ENCODE measurements around the gene C2orf92. TPM values are rescaled to one million over a fixed set of nuclear protein-coding genes. Genes with fewer than 3 reads are reported as not detected.

Gene C2orf92
- total and polyA plus RNA-seq, 4 donors, result 9.2 to 23.2 (median 13.7) TPM

- 92% methylated on average over 5 of the region's 7 CpGs for WGBS (ENCODE audit: insufficient coverage)
- peaks cover 6% of the 10 kb centered on the region for H3K4me1 ChIP-seq (ENCODE audit: control insufficient read depth, insufficient read depth, low read length)
Measured at GRCh38 chr2:97727296-97727695, 57.8 kb downstream of the C2orf92 start.

GRCh38 chr2:97728091-97728731, 58.7 kb downstream of the C2orf92 start:
- H3K27ac ChIP-seq (ENCODE audit: low read depth, low read length), result no peak overlapping the region

More at GRCh38 chr2:97727296-97727695, 57.8 kb downstream of the C2orf92 start:
- Histone ChIP-seq H3K27me3 (ENCODE audit: control insufficient read depth, insufficient read depth, low read length) (peaks cover 17% of the 10 kb centered on the region), H3K27ac (ENCODE audit: low read depth, low read length) (no peak overlapping the region), H3K4me3 (ENCODE audit: low read depth, low read length) (no peak overlapping the region), H3K36me3 (ENCODE audit: control insufficient read depth, insufficient read depth, low read length) (no peaks in the 10 kb centered on the region), H3K9me3 (ENCODE audit: control insufficient read depth, insufficient read depth, low read length) (no peaks in the 10 kb centered on the region)
- DNase-seq (ENCODE audit: low read depth in 4 of 6, low spot score in 6 of 6), result no peak

GRCh38 chr2:97730245-97730644, 60.7 kb downstream of the C2orf92 start:
- Histone ChIP-seq H3K27me3 (ENCODE audit: control insufficient read depth, insufficient read depth, low read length) (no peaks in the 10 kb centered on the region), H3K9me3 (ENCODE audit: control insufficient read depth, insufficient read depth, low read length) (no peaks in the 10 kb centered on the region), H3K36me3 (ENCODE audit: control insufficient read depth, insufficient read depth, low read length) (no peaks in the 10 kb centered on the region), H3K4me1 (ENCODE audit: control insufficient read depth, insufficient read depth, low read length) (no peaks in the 10 kb centered on the region), H3K27ac (ENCODE audit: low read depth, low read length) (no peak overlapping the region), H3K4me3 (ENCODE audit: low read depth, low read length) (no peak overlapping the region)
- DNase-seq (ENCODE audit: low read depth in 4 of 6, low spot score in 6 of 6), result no peak
- WGBS (ENCODE audit: insufficient coverage), result no CpG with 5 or more reads among the region's 1 CpG

More at GRCh38 chr2:97728091-97728731, 58.7 kb downstream of the C2orf92 start:
- H3K9me3 ChIP-seq (ENCODE audit: control insufficient read depth, insufficient read depth, low read length), result no peaks in the 10 kb centered on the region
- H3K27me3 ChIP-seq (ENCODE audit: control insufficient read depth, insufficient read depth, low read length), result peaks cover 16% of the 10 kb centered on the region
- no peaks in the 10 kb centered on the region for H3K36me3 ChIP-seq (ENCODE audit: control insufficient read depth, insufficient read depth, low read length)
- DNase-seq (ENCODE audit: low read depth in 4 of 6, low spot score in 6 of 6), result peak in 2 of 6 donors; percentile 25 to 31
- H3K4me1 ChIP-seq (ENCODE audit: control insufficient read depth, insufficient read depth, low read length), result peaks cover 6% of the 10 kb centered on the region
- no peak overlapping the region for H3K4me3 ChIP-seq (ENCODE audit: low read depth, low read length)
- WGBS (ENCODE audit: insufficient coverage), result 61% methylated on average over 12 of the region's 12 CpGs

GRCh38 chr2:97731274-97732020, 61.9 kb downstream of the C2orf92 start:
- Histone ChIP-seq H3K9me3 (ENCODE audit: control insufficient read depth, insufficient read depth, low read length) (no peaks in the 10 kb centered on the region), H3K36me3 (ENCODE audit: control insufficient read depth, insufficient read depth, low read length) (no peaks in the 10 kb centered on the region), H3K27me3 (ENCODE audit: control insufficient read depth, insufficient read depth, low read length) (no peaks in the 10 kb centered on the region), H3K4me1 (ENCODE audit: control insufficient read depth, insufficient read depth, low read length) (no peaks in the 10 kb centered on the region), H3K27ac (ENCODE audit: low read depth, low read length) (no peak overlapping the region), H3K4me3 (ENCODE audit: low read depth, low read length) (no peak overlapping the region)
- DNase-seq (ENCODE audit: low read depth in 4 of 6, low spot score in 6 of 6), result no peak
- 86% methylated on average over 6 of the region's 12 CpGs for WGBS (ENCODE audit: insufficient coverage)

DNA sequence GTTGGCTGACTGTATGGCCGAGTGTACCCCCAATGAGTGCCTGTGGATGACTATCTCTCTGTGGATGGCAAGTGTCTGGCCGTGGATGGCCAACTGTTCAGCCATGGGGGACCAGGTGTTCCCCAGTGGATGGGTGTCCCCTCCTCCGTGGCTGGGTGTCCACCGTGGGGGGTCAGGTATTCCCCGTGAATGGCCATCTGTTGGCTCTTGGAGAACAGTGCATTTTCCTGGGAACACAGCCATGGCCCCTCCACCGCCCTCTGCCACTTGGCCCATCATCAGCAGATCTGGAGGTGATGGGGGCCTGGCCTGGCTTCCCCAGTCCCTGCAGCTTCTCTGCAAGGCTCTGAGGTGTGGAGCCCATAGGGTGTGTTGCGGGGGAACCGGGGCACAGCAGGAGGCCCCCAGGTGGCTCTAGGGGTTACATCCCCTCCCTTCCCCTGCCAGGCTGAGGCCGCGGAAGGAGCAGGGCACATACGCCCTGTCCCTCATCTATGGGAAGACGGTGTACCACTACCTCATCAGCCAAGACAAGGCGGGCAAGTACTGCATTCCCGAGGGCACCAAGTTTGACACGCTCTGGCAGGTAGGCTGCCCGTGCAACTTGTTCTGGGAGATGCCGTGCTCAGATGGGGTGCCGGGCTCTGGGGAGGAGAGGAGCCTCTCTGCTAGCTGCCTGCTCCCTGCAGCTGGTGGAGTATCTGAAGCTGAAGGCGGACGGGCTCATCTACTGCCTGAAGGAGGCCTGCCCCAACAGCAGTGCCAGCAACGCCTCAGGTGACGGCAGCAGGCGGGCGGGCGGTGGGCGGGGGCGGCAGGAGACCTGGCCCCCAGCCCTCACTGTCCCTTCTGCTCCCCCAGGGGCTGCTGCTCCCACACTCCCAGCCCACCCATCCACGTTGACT, 63.2 kb downstream of the C2orf92 start:
- WGBS (ENCODE audit: insufficient coverage), result 94% methylated on average over 21 of the region's 28 CpGs
- DNase-seq (ENCODE audit: low read depth in 4 of 6, low spot score in 6 of 6), result no peak
- Histone ChIP-seq H3K36me3 (ENCODE audit: control insufficient read depth, insufficient read depth, low read length) (no peaks in the 10 kb centered on the region), H3K9me3 (ENCODE audit: control insufficient read depth, insufficient read depth, low read length) (no peaks in the 10 kb centered on the region), H3K4me1 (ENCODE audit: control insufficient read depth, insufficient read depth, low read length) (no peaks in the 10 kb centered on the region), H3K4me3 (ENCODE audit: low read depth, low read length) (no peak overlapping the region), H3K27me3 (ENCODE audit: control insufficient read depth, insufficient read depth, low read length) (no peaks in the 10 kb centered on the region), H3K27ac (ENCODE audit: low read depth, low read length) (no peak overlapping the region)

GRCh38 chr2:97733341-97734035, 64.0 kb downstream of the C2orf92 start:
- no peak overlapping the region for H3K27ac ChIP-seq (ENCODE audit: low read depth, low read length)
- no peak for DNase-seq (ENCODE audit: low read depth in 4 of 6, low spot score in 6 of 6)
- 91% methylated on average over 19 of the region's 20 CpGs for WGBS (ENCODE audit: insufficient coverage)

DNA sequence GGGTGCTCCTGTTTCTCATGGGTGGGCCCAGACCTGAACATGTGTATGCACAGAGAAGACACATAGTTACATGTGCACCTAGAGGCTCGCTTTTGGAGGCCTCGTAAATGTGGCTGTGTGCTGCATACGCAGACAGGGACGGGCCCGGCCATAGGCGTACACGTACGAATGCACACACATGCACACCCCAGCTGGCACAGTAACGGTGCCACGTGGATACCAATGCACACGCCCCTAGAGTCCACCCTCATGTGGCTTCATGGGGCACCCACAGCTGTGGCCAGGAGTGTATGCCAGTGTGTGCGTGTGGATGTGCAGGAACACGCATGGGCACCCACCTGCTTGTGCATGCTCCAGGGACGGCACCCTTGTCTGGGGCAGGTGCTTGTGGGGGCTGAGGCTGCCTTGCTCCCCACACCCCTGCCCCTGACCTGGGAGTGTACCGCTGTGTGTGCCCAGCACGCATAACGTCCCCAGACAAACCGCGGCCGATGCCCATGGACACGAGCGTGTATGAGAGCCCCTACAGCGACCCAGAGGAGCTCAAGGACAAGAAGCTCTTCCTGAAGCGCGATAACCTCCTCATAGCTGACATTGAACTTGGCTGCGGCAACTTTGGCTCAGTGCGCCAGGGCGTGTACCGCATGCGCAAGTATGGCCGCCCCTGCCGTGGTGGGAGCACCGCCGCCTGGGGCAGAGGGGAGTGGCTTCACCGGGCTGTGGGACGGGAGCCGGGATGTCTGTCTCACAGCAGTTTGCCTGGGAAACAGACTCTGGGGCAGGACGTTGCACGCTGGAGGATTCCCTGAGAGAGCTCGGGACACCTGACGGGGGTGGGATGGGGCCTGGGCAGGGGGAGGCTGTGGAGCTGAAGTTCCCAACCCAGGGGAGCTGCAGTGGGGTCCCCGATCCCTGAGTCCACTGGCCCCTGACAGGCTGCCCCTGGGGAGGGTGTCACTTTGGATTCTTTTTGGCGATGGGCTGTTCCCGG, 64.8 kb downstream of the C2orf92 start:
- Histone ChIP-seq H3K9me3 (ENCODE audit: control insufficient read depth, insufficient read depth, low read length) (no peaks in the 10 kb centered on the region), H3K4me3 (ENCODE audit: low read depth, low read length) (no peak overlapping the region), H3K4me1 (ENCODE audit: control insufficient read depth, insufficient read depth, low read length) (no peaks in the 10 kb centered on the region), H3K36me3 (ENCODE audit: control insufficient read depth, insufficient read depth, low read length) (no peaks in the 10 kb centered on the region), H3K27me3 (ENCODE audit: control insufficient read depth, insufficient read depth, low read length) (no peaks in the 10 kb centered on the region), H3K27ac (ENCODE audit: low read depth, low read length) (no peak overlapping the region)
- no peak for DNase-seq (ENCODE audit: low read depth in 4 of 6, low spot score in 6 of 6)
- 94% methylated on average over 44 of the region's 44 CpGs for WGBS (ENCODE audit: insufficient coverage)

More at GRCh38 chr2:97733341-97734035, 64.0 kb downstream of the C2orf92 start:
- H3K9me3 ChIP-seq (ENCODE audit: control insufficient read depth, insufficient read depth, low read length), result no peaks in the 10 kb centered on the region
- H3K36me3 ChIP-seq (ENCODE audit: control insufficient read depth, insufficient read depth, low read length), result no peaks in the 10 kb centered on the region
- H3K4me3 ChIP-seq (ENCODE audit: low read depth, low read length), result no peak overlapping the region
- no peaks in the 10 kb centered on the region for H3K27me3 ChIP-seq (ENCODE audit: control insufficient read depth, insufficient read depth, low read length)
- no peaks in the 10 kb centered on the region for H3K4me1 ChIP-seq (ENCODE audit: control insufficient read depth, insufficient read depth, low read length)

GRCh38 chr2:97735161-97735561, 65.6 kb downstream of the C2orf92 start:
- no peak overlapping the region for H3K4me3 ChIP-seq (ENCODE audit: low read depth, low read length)
- WGBS (ENCODE audit: insufficient coverage), result 95% methylated on average over 29 of the region's 29 CpGs
- H3K4me1 ChIP-seq (ENCODE audit: control insufficient read depth, insufficient read depth, low read length), result no peaks in the 10 kb centered on the region
- H3K9me3 ChIP-seq (ENCODE audit: control insufficient read depth, insufficient read depth, low read length), result no peaks in the 10 kb centered on the region
- H3K27ac ChIP-seq (ENCODE audit: low read depth, low read length), result no peak overlapping the region
- no peak for DNase-seq (ENCODE audit: low read depth in 4 of 6, low spot score in 6 of 6)
- H3K36me3 ChIP-seq (ENCODE audit: control insufficient read depth, insufficient read depth, low read length), result no peaks in the 10 kb centered on the region
- no peaks in the 10 kb centered on the region for H3K27me3 ChIP-seq (ENCODE audit: control insufficient read depth, insufficient read depth, low read length)
